ENCODE results near the gene POC1B.

The POC1B gene

DNA sequence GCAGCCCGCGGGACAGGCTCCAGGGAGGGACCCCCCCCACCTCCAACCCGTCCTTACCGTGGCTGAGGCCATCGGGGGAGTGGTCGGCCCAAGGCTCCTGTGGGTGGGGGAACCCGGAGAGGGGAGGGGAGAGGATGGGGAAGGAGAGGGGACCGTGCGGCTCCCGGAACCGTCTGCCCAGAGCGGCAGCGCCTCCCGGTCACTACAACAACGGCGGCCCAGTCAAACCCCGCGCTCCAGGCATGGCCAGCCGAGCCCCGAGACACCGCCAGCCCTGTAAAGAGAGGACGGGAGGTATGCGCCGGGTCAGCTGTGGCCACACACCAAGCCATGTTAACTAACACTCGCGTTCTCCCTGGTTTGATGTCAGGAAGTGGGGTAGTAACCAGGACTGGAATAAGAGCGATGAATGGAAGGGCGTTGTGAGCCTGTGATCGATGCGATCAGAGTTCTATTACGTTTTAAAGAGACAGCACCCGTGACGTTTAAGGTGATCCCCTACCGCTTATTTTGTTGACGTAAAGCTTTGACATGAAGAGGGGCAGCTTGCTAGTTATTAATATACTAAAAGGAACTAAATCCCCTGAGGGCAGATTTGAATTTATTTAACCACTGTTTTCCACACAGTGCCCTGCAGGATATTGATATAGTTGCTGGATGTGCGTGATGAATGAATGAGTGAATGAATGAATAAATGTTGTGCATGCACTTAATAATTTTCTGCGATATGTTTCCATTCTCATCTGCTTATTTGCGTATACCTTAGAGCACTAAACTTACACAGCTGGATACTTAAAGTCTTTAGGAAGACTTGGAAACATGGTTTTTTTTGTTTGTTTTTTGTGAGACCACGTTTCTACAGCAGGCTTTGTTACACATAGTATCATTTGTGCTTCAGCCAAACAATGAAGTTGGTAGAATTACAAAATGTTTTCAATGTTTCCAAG is at the start of gene POC1B:
TSS of gene POC1B (minus strand) at position 224 of the 947 bp plus-strand sequence. CDS start at position 72, 152 bp downstream.
- CTCF ChIA-PET = no interaction called here
- POLR2A ChIA-PET = no interaction called here
- TF ChIP-seq LEF1 (IDR thresholded peaks at IDR 0.05; ENCODE audit: borderline replicate concordance) = no peak
- TF ChIP-seq, protein P1, sequence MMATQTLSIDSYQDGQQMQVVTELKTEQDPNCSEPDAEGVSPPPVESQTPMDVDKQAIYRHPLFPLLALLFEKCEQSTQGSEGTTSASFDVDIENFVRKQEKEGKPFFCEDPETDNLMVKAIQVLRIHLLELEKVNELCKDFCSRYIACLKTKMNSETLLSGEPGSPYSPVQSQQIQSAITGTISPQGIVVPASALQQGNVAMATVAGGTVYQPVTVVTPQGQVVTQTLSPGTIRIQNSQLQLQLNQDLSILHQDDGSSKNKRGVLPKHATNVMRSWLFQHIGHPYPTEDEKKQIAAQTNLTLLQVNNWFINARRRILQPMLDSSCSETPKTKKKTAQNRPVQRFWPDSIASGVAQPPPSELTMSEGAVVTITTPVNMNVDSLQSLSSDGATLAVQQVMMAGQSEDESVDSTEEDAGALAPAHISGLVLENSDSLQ (IDR thresholded peaks at IDR 0.05) = peak; percentile 32; the same call in 1 of the 2 replicates
- peak; percentile 46; the same call in 1 of the 2 replicates for TF ChIP-seq ELF4 (IDR thresholded peaks at IDR 0.05)
- TF ChIP-seq FOXM1 (IDR thresholded peaks at IDR 0.05; ENCODE audit: borderline replicate concordance) = peak; percentile 87
- TF ChIP-seq BHLHE40 (IDR thresholded peaks at IDR 0.05; ENCODE audit: borderline replicate concordance) = no peak
- peak; percentile 65 for TF ChIP-seq TARDBP (IDR thresholded peaks at IDR 0.05)
- TF ChIP-seq L3MBTL2 (conservative IDR thresholded peaks at IDR 0.05) = peak; percentile 98
- peak; percentile 69; the same call in 1 of the 2 replicates for TF ChIP-seq CTBP1 (IDR thresholded peaks at IDR 0.05; ENCODE audit: borderline replicate concordance)
- peak; percentile 79 for DNase-seq (ENCODE audit: extremely low spot score)

DNA sequence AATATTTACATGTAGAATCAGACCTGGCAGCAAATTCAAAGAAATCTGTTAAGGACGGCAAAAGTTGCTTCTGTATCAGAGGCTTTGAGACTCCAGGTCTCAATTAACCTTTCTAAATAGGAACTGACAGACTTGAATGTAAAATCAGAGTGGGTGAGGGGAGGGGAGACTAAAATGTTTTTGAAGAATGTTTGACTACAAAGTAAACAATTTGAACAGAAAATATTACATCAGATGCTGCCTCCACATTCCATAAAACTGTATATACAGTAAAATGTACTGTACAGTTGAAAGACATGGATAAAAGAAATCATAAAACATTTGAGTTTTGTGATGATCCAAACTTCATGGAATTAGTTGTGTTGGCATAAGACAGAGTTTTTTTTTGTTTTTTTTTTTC is 49.5 kb upstream of the POC1B start:
- TF ChIP-seq FOXM1 (IDR thresholded peaks at IDR 0.05; ENCODE audit: borderline replicate concordance) = no peak
- no peak for TF ChIP-seq NFRKB (IDR thresholded peaks at IDR 0.05)
- TF ChIP-seq TARDBP (IDR thresholded peaks at IDR 0.05) = no peak
- TF ChIP-seq BHLHE40 (IDR thresholded peaks at IDR 0.05; ENCODE audit: borderline replicate concordance) = no peak
- no peak for TF ChIP-seq ELF4 (IDR thresholded peaks at IDR 0.05)
- TF ChIP-seq SUZ12 (IDR thresholded peaks at IDR 0.05) = no peak
- TF ChIP-seq, protein P1 (IDR thresholded peaks at IDR 0.05) = no peak
- TF ChIP-seq L3MBTL2 (conservative IDR thresholded peaks at IDR 0.05) = no peak
- DNase-seq (ENCODE audit: extremely low spot score) = no peak
- CTCF ChIA-PET = interaction anchor here (0.7 kb wide), 1 partner anchor 557 kb away, joined by 4 read pairs; no protein-coding TSS in a partner anchor
- POLR2A ChIA-PET = no interaction called here

DNA sequence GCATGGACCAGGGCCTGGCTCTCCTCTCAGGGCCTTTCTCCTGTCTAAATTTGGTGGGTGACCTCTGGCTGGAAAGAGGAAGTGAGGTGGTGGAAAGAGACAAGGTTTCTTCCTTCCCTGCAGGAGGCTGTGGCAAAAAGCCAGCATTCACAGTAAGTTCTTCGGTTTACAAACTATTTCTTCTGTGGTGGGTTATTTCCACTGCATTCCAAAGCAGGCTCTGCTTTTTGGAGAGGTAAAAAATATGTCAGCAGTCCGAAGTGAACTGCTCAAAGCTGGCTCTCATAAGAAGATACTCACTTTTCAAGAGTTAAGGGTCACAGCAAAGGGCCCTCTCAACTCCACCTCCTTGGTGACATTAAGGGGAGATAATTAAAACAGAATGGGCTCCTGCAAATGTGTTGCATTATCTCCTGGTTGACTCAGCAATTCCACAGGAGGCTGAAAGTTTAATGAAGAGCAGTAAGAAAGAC is 48.9 kb upstream of the POC1B start:
- TF ChIP-seq FOXK2 (IDR thresholded peaks at IDR 0.05) (no peak), L3MBTL2 (conservative IDR thresholded peaks at IDR 0.05) (no peak), BHLHE40 (IDR thresholded peaks at IDR 0.05; ENCODE audit: borderline replicate concordance) (no peak), ELF4 (IDR thresholded peaks at IDR 0.05) (no peak), HDGF (IDR thresholded peaks at IDR 0.05; ENCODE audit: borderline replicate concordance) (no peak), LEF1 (IDR thresholded peaks at IDR 0.05; ENCODE audit: borderline replicate concordance) (no peak), SP1 (IDR thresholded peaks at IDR 0.05) (no peak), ZNF384 (IDR thresholded peaks at IDR 0.05) (no peak), FOXA1 (IDR thresholded peaks at IDR 0.05) (no peak), TARDBP (IDR thresholded peaks at IDR 0.05) (no peak), CTBP1 (IDR thresholded peaks at IDR 0.05; ENCODE audit: borderline replicate concordance) (no peak), ARNT (IDR thresholded peaks at IDR 0.05) (no peak)
- TF ChIP-seq, protein P1 (IDR thresholded peaks at IDR 0.05) = no peak
- POLR2A ChIA-PET = no interaction called here
- CTCF ChIA-PET = no interaction called here
- DNase-seq (ENCODE audit: extremely low spot score) = no peak

- ChIA-PET CTCF (no interaction called here), POLR2A (no interaction called here)
- TF ChIP-seq ELF4 (IDR thresholded peaks at IDR 0.05) (no peak), NFRKB (IDR thresholded peaks at IDR 0.05) (no peak), CTBP1 (IDR thresholded peaks at IDR 0.05; ENCODE audit: borderline replicate concordance) (no peak), LEF1 (IDR thresholded peaks at IDR 0.05; ENCODE audit: borderline replicate concordance) (no peak), SP1 (IDR thresholded peaks at IDR 0.05) (no peak)
- DNase-seq (ENCODE audit: extremely low spot score) = no peak
These were observed 47.4 kb upstream of the POC1B start for GRCh38 chr12:89573051-89573810.

GRCh38 chr12:89571491-89572195 is 45.8 kb upstream of the POC1B start:
- no peak for DNase-seq (ENCODE audit: extremely low spot score)
- ChIA-PET POLR2A (no interaction called here), CTCF (no interaction called here)
- TF ChIP-seq, protein P1 (IDR thresholded peaks at IDR 0.05) = no peak
- TF ChIP-seq FOXM1 (IDR thresholded peaks at IDR 0.05; ENCODE audit: borderline replicate concordance) (no peak), CTBP1 (IDR thresholded peaks at IDR 0.05; ENCODE audit: borderline replicate concordance) (no peak), ZNF384 (IDR thresholded peaks at IDR 0.05) (no peak), SUZ12 (IDR thresholded peaks at IDR 0.05) (no peak), HDGF (IDR thresholded peaks at IDR 0.05; ENCODE audit: borderline replicate concordance) (no peak), TARDBP (IDR thresholded peaks at IDR 0.05) (no peak)
